IMR-90 (cell line): ENCODE results near the gene NELL1. TPM values are rescaled to one million over a fixed set of nuclear protein-coding genes. Genes with fewer than 3 reads are reported as not detected.

ENCODE experiments used
- ATAC-seq: fragments of 200-7000 bp; cut with Tn5 transposase; 2 replicates; pipeline ENCODE4 v1.9.1; 2020; ENCODE audit warnings: low read depth, mild to moderate bottlenecking, moderate library complexity
- BruUV-seq: library from RNA; stranded (reverse); fragments of 400-500 nt; replicated peaks from 2 replicates; lab custom pipeline; 2021; lab: Mats Ljungman, UMichigan
- CTCF ChIA-PET: fragments of 300-600 bp; formaldehyde crosslinking; extraction: SDS; loops from one replicate; lab custom pipeline; 2021; ENCODE audit warnings: antibody characterized with exemption; lab: Yijun Ruan, JAX
- POLR2A ChIA-PET: fragments of 300-600 bp; sonication (Branson Sonifier 250); formaldehyde crosslinking; loops from one replicate; lab custom pipeline; 2022; ENCODE audit warnings: antibody characterized with exemption; ENCODE audit not compliant: unreplicated experiment; lab: Charles Lee
- DNase-seq: peaks from one replicate; pipeline ENCODE4 v3.0.0; 2013
- H2AFZ ChIP-seq: replicated peaks from 2 replicates; pipeline ENCODE3; 2013; ENCODE audit warnings: low read length, mild to moderate bottlenecking; ENCODE audit not compliant: poor library complexity
- H2AK5ac ChIP-seq: 2 replicates; pipeline ENCODE4 v1.6.1; 2013; ENCODE audit warnings: low read depth, low read length, inconsistent platforms
- H2AK9ac ChIP-seq: replicated peaks from 2 replicates; pipeline ENCODE3; 2013; ENCODE audit warnings: mild to moderate bottlenecking, low read depth, low read length, moderate library complexity; ENCODE audit not compliant: poor library complexity
- H2BK120ac ChIP-seq: 2 replicates; pipeline ENCODE4 v1.6.1; 2013; ENCODE audit warnings: low read depth, low read length, inconsistent platforms
- H2BK15ac ChIP-seq: 3 replicates; pipeline ENCODE4 v1.6.1; 2013; ENCODE audit warnings: low read depth, low read length, inconsistent platforms
- H2BK20ac ChIP-seq: 2 replicates; pipeline ENCODE4 v1.6.1; 2013; ENCODE audit warnings: low read depth, mild to moderate bottlenecking, inconsistent platforms, low read length, moderate library complexity
- H2BK5ac ChIP-seq: 2 replicates; pipeline ENCODE4 v1.6.1; 2013; ENCODE audit warnings: mild to moderate bottlenecking, low read depth, low read length, inconsistent platforms; ENCODE audit not compliant: poor library complexity, severe bottlenecking
- H3K14ac ChIP-seq: replicated peaks from 2 replicates; pipeline ENCODE4 v1.6.1; 2013; ENCODE audit warnings: low read depth, low read length, inconsistent platforms
- H3K18ac ChIP-seq: 2 replicates; pipeline ENCODE4 v1.6.1; 2013; ENCODE audit warnings: low read depth, low read length, control low read depth
- H3K23ac ChIP-seq: 2 replicates; pipeline ENCODE4 v1.6.1; 2013; ENCODE audit warnings: low read depth, low read length, inconsistent platforms
- H3K27ac ChIP-seq: 2 replicates; pipeline ENCODE4 v1.5.1; 2013; ENCODE audit warnings: mild to moderate bottlenecking, control low read depth, low read length; ENCODE audit not compliant: insufficient read depth
- H3K27me3 ChIP-seq: 2 replicates; pipeline ENCODE4 v1.6.1; 2013; ENCODE audit warnings: low read length; ENCODE audit not compliant: control insufficient read depth, insufficient read depth
- H3K36me3 ChIP-seq: 2 replicates; pipeline ENCODE4 v1.6.1; 2013; ENCODE audit warnings: low read length, mixed read lengths; ENCODE audit not compliant: control insufficient read depth, insufficient read depth
- H3K4ac ChIP-seq: 2 replicates; pipeline ENCODE4 v1.6.1; 2013; ENCODE audit warnings: low read depth, low read length, inconsistent platforms
- H3K4me1 ChIP-seq: 2 replicates; pipeline ENCODE4 v1.6.1; 2013; ENCODE audit warnings: low read length, mixed read lengths; ENCODE audit not compliant: control insufficient read depth, insufficient read depth
- H3K4me2 ChIP-seq: 2 replicates; pipeline ENCODE4 v1.6.1; 2013; ENCODE audit warnings: low read depth, mild to moderate bottlenecking, control low read depth, low read length, moderate library complexity
- H3K4me3 ChIP-seq: 2 replicates; pipeline ENCODE4 v1.5.1; 2013; ENCODE audit warnings: low read depth, mild to moderate bottlenecking, control low read depth, low read length, moderate library complexity; ENCODE audit not compliant: insufficient read depth
- H3K56ac ChIP-seq: 2 replicates; pipeline ENCODE4 v1.6.1; 2013; ENCODE audit warnings: low read length, inconsistent platforms; ENCODE audit not compliant: insufficient read depth; ENCODE audit errors: extremely low read depth
- H3K79me1 ChIP-seq, 2 experiments: 2 replicates each; pipeline ENCODE4 v1.6.1; 2013; ENCODE audit warnings: low read length in 2 of 2, inconsistent platforms in 1 of 2, low read depth in 1 of 2
- H3K9ac ChIP-seq: 2 replicates; pipeline ENCODE4 v1.6.1; 2013; ENCODE audit warnings: low read depth, low read length, control low read depth
- H3K9me1 ChIP-seq: 2 replicates; pipeline ENCODE4 v1.6.1; 2013; ENCODE audit warnings: low read length, inconsistent platforms; ENCODE audit not compliant: insufficient read depth
- H3K9me3 ChIP-seq: 2 replicates; pipeline ENCODE4 v1.6.1; 2013; ENCODE audit warnings: low read length; ENCODE audit not compliant: control insufficient read depth, insufficient read depth
- H4K20me1 ChIP-seq: 2 replicates; pipeline ENCODE4 v1.6.1; 2013; ENCODE audit warnings: low read length, inconsistent platforms; ENCODE audit not compliant: insufficient read depth
- H4K5ac ChIP-seq: 2 replicates; pipeline ENCODE4 v1.6.1; 2013; ENCODE audit warnings: mild to moderate bottlenecking, low read depth, low read length, control low read depth
- H4K8ac ChIP-seq, 2 experiments: 2 replicates each; pipeline ENCODE4 v1.6.1; 2013; ENCODE audit warnings: low read depth in 2 of 2, low read length in 2 of 2, control low read depth in 1 of 2, inconsistent platforms in 1 of 2
- H4K91ac ChIP-seq: 2 replicates; pipeline ENCODE4 v1.6.1; 2013; ENCODE audit warnings: low read depth, low read length, inconsistent platforms; ENCODE audit not compliant: insufficient read depth
- BHLHE40 ChIP-seq: fragments of 150-350 bp; IDR thresholded peaks from 2 replicates; pipeline ENCODE4 v1.6.1; 2016; ENCODE audit warnings: mild to moderate bottlenecking, low read depth, low read length
- CHD1 ChIP-seq: IDR thresholded peaks from 2 replicates; pipeline ENCODE4 v1.6.1; 2012; ENCODE audit warnings: low read depth, low read length, improper control_type of control experiment
- FOS ChIP-seq: fragments of 150-350 bp; IDR thresholded peaks from 2 replicates; pipeline ENCODE4 v1.6.1; 2016; ENCODE audit warnings: low read depth, low read length
- MAFK ChIP-seq: IDR thresholded peaks from 2 replicates; pipeline ENCODE4 v1.6.1; 2012; ENCODE audit warnings: low read depth, low read length, improper control_type of control experiment
- RAD21 ChIP-seq: IDR thresholded peaks from 2 replicates; pipeline ENCODE4 v1.6.1; 2012; ENCODE audit warnings: low read length, improper control_type of control experiment
- RCOR1 ChIP-seq: IDR thresholded peaks from 2 replicates; pipeline ENCODE4 v1.6.1; 2012; ENCODE audit warnings: mild to moderate bottlenecking, low read length, improper control_type of control experiment; ENCODE audit not compliant: insufficient replicate concordance
- RFX5 ChIP-seq: IDR thresholded peaks from 2 replicates; pipeline ENCODE4 v1.8.0; 2012; ENCODE audit warnings: low read depth, mild to moderate bottlenecking, low read length, moderate library complexity
- dilution Hi-C: fragments of 300-500 bp; cut with HindIII; formaldehyde crosslinking; loops from one replicate; pipeline ENCODE4 v1.14.3; 2018; ENCODE audit warnings: low sequenced_read_pairs; ENCODE audit not compliant: unreplicated experiment
- in situ Hi-C: fragments of 300-500 bp; cut with MboI; formaldehyde crosslinking; loops from 3 replicates; pipeline ENCODE4 v1.14.3; 2019; ENCODE audit warnings: low sequenced_read_pairs, inconsistent platforms, mixed read lengths
- intact Hi-C: fragments of 100-400 bp; cut with micrococcal nuclease; formaldehyde crosslinking; loops from 2 replicates; pipeline ENCODE4 v1.10.0; 2022
- polyA plus RNA-seq, 3 experiments: library from polyadenylated mRNA; depleted of rRNA; stranded (reverse); fragments of >200 nt; gene quantifications; 2 replicates each; pipeline ENCODE4 v1.2.3, GENCODE V29; 2012; ENCODE audit warnings: low replicate concordance in 1 of 3
- total RNA-seq: library from RNA; depleted of rRNA; stranded (reverse); fragments of >200 nt; gene quantifications from 2 replicates; pipeline ENCODE4 v1.2.3, GENCODE V29; 2012
- TF ChIP-seq, protein P1 (sequence below): fragments of 150-350 bp; IDR thresholded peaks from 2 replicates; pipeline ENCODE4 v1.6.1; 2016; ENCODE audit warnings: low read depth, mild to moderate bottlenecking, low read length, moderate library complexity, borderline replicate concordance
- TF ChIP-seq, protein P2 (sequence below): conservative IDR thresholded peaks from 2 replicates; pipeline ENCODE4 v1.5.1; 2012; ENCODE audit warnings: mild to moderate bottlenecking, low read depth, low read length, improper control_type of control experiment

NELL1 gene
- total and polyA plus RNA-seq, 2 of the 4 experiments (the other 2 are of a cell fraction): not detected

DNA sequence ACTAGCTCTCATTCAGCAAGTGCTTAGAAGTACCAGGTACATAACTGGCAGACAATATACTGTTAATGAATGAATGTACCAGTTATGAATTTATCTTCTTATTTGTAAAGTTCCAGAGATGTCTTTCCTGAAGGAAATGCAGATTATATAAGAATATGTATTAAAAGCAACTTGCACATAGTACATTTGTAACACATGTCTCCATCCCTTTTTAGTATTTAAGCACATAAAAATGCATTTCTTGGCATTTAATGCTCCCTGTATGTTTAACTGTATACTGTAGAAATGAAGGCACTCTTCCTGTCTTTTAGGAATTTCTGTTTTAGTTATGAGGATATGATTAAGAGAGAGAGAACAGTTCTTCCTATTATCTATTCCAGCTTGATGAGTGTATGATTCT lies 241.3 kb downstream of the NELL1 start:
- no peak for ATAC-seq
- H4K8ac ChIP-seq: no peak overlapping the region
- no peak overlapping the region for H3K23ac ChIP-seq
- H3K9me3 ChIP-seq: peaks cover 4% of the 10 kb centered on the region
- no peaks in the 10 kb centered on the region for H3K27me3 ChIP-seq
- POLR2A ChIA-PET: no interaction called here
- no peaks in the 10 kb centered on the region for H3K79me1 ChIP-seq
- H2AK5ac ChIP-seq: no peak overlapping the region
- DNase-seq: no peak
- no peak overlapping the region for H2AFZ ChIP-seq
- CTCF ChIA-PET: no interaction called here
- no peak overlapping the region for H2AK9ac ChIP-seq
- H3K56ac ChIP-seq: no peak overlapping the region
- dilution Hi-C loops: no loop called here
- no peak overlapping the region for H3K4me3 ChIP-seq
- no peaks in the 10 kb centered on the region for H3K36me3 ChIP-seq
- H3K9ac ChIP-seq: no peak overlapping the region
- no peak overlapping the region for H3K4me2 ChIP-seq
- H4K91ac ChIP-seq: no peak overlapping the region
- no peaks in the 10 kb centered on the region for H3K4me1 ChIP-seq
- H3K9me1 ChIP-seq: no peaks in the 10 kb centered on the region
- H2BK5ac ChIP-seq: no peak overlapping the region
- H3K18ac ChIP-seq: no peak overlapping the region
- H3K14ac ChIP-seq: no peak overlapping the region
- TF ChIP-seq RCOR1 (no peak), FOS (no peak), RAD21 (no peak), BHLHE40 (no peak), MAFK (no peak), RFX5 (no peak), CHD1 (no peak)
- TF ChIP-seq, protein P1, sequence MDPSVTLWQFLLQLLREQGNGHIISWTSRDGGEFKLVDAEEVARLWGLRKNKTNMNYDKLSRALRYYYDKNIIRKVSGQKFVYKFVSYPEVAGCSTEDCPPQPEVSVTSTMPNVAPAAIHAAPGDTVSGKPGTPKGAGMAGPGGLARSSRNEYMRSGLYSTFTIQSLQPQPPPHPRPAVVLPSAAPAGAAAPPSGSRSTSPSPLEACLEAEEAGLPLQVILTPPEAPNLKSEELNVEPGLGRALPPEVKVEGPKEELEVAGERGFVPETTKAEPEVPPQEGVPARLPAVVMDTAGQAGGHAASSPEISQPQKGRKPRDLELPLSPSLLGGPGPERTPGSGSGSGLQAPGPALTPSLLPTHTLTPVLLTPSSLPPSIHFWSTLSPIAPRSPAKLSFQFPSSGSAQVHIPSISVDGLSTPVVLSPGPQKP: no peak
- TF ChIP-seq, protein P2, sequence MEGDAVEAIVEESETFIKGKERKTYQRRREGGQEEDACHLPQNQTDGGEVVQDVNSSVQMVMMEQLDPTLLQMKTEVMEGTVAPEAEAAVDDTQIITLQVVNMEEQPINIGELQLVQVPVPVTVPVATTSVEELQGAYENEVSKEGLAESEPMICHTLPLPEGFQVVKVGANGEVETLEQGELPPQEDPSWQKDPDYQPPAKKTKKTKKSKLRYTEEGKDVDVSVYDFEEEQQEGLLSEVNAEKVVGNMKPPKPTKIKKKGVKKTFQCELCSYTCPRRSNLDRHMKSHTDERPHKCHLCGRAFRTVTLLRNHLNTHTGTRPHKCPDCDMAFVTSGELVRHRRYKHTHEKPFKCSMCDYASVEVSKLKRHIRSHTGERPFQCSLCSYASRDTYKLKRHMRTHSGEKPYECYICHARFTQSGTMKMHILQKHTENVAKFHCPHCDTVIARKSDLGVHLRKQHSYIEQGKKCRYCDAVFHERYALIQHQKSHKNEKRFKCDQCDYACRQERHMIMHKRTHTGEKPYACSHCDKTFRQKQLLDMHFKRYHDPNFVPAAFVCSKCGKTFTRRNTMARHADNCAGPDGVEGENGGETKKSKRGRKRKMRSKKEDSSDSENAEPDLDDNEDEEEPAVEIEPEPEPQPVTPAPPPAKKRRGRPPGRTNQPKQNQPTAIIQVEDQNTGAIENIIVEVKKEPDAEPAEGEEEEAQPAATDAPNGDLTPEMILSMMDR: no peak
- H4K5ac ChIP-seq: no peak overlapping the region
- H2BK20ac ChIP-seq: no peak overlapping the region
- no peak overlapping the region for H3K27ac ChIP-seq
- H2BK120ac ChIP-seq: no peak overlapping the region
- H2BK15ac ChIP-seq: no peak overlapping the region
- intact Hi-C loops: no loop called here
- no TSS peak for BruUV-seq
- in situ Hi-C loops: no loop called here
- no peak overlapping the region for H3K4ac ChIP-seq
- no peaks in the 10 kb centered on the region for H4K20me1 ChIP-seq
